ENCODE measurements around the gene HDAC4. TPM values are rescaled to one million over a fixed set of nuclear protein-coding genes. Genes with fewer than 3 reads are reported as not detected.

HDAC4 gene
- total and polyA plus RNA-seq, 2 of the 8 experiments (the other 6 are each of a cell fraction or from before 2014, with no cell fraction given): 15.4 to 31.5 TPM

DNA sequence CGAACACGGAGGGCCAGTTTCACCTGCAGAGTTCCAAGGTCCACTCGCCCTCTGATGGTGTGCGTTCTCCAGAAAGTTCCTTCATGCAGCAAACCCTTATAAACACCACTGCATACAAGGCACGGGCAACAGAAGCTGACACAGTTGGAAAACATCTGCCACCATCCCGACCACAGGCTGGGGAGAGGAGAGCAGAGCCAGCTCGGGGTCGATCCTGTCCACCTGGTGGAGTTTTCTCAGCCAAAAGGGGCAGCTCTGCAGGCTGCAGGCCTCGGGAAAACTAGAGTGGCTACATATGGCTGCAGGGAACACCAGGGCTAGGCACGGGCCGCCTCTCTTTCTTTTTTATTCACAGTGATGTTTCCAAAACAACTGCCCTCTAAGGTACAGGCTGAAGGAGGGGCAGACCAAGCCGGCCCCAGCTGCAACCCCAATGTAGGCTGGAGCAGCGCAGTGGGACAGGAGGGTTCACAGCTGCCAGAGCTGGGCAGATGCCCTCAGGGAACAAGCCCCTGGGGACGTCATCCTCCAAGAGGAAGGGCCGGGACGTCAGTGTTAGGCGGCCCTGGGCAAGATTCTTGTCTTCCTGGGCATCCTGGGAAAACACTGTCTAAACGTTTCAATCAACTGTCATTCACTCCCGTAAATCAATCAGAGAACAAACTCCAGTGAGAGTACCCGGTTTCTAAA lies 278.3 kb downstream of the HDAC4 start (continued):
- TF ChIP-seq EGR1 (IDR thresholded peaks at IDR 0.05; ENCODE audit: borderline replicate concordance, low read depth, low read length) (no peak), POLR2AphosphoS5 (IDR thresholded peaks at IDR 0.05; ENCODE audit: low read depth, low read length) (no peak), CBX8 (IDR thresholded peaks at IDR 0.05; ENCODE audit: borderline replicate concordance, low read depth, low read length) (no peak), RFX5 (IDR thresholded peaks at IDR 0.05; ENCODE audit: borderline replicate concordance, low read depth, low read length) (no peak), CBX5 (IDR thresholded peaks at IDR 0.05; ENCODE audit: low read depth, low read length) (no peak), SP4 (IDR thresholded peaks at IDR 0.05; ENCODE audit: low read length) (no peak), JUND (IDR thresholded peaks at IDR 0.05; ENCODE audit: low read length) (no peak)

Data from H1 (cell line).